Mononuclear cell (primary cell): ENCODE results near the gene CSNK1G3. TPM values are rescaled to one million over a fixed set of nuclear protein-coding genes. Genes with fewer than 3 reads are reported as not detected.

Experiments used
- total RNA-seq: library from RNA; depleted of rRNA; stranded (reverse); fragments of >200 nt; gene quantifications from one replicate; pipeline ENCODE4 v1.2.3, GENCODE V29; 2012

The CSNK1G3 gene
- total RNA-seq, 1 donor: 198 TPM

Other genes starting within 250 kb of the CSNK1G3 start
- 61.1 TPM for gene CEP120, start 88.8 kb upstream of the CSNK1G3 start, total RNA-seq